GM13976 (cell line): ENCODE results near the gene SCAI.

ENCODE experiments used
- DNase-seq: peaks from one replicate; pipeline ENCODE4 v3.0.0; 2012; ENCODE audit warnings: low spot score
- CTCF ChIP-seq: IDR thresholded peaks from 2 replicates; pipeline ENCODE4 v1.5.1; 2012; ENCODE audit warnings: borderline replicate concordance, mild to moderate bottlenecking; ENCODE audit not compliant: insufficient read depth; ENCODE audit errors: extremely low read depth, missing control alignments, control extremely low read depth
- in situ Hi-C: fragments of 300-500 bp; cut with MboI; formaldehyde crosslinking; loops from one replicate; pipeline ENCODE4 v1.12.0; 2022; ENCODE audit warnings: low sequenced_read_pairs, mixed read lengths, inconsistent platforms; ENCODE audit not compliant: unreplicated experiment

SCAI gene

GRCh38 chr9:124894035-124894740 is 249.1 kb downstream of the SCAI start:
- no peak for DNase-seq
- no peak for TF ChIP-seq CTCF
- in situ Hi-C loops = no loop called here
